Measurements from ENCODE around the gene STRN3.
"Not testable (repeated sequence)": the region's sequence is repeated elsewhere in the genome, so short reads cannot be mapped to it uniquely, and the experiment has no call there.

Gene STRN3

DNA sequence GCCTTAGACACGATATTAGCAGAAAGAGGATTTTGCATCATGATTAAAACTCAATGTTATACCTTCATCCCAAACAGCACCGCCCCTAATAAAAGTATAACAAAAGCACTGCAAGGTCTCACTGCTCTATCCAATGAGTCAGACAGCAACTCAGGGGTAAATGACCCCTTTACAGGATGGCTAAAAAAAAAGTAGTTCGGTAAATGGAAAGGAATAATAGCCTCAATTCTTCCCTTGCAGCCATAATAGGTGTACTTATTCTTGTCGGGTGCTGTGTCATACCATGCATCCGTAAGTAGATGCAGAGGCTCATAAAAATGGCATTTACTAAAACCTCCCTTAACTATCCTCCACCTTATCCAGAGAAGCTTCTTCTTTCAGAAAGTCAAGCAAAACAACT lies 54.6 kb downstream of the STRN3 start:
- no peak for DNase-seq (ENCODE audit: low spot score)

DNA sequence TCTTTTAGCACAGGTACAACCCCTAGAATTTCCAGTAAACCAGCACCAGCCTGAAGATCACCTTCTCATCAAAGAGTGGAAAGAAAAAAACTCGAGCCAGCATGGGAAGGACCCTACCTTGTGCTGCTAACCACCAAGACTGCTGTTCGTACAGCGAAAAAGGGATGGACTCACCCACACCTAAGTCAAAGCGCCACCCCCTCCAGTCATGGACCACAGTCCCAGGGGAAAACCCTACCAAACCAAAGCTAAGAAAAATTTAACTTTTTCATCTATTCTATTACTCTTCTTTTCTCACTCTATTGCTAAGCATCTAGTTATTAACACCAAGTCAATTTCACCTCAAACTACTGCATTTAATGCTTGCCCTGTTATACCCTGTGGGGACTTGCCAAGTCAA lies 56.4 kb downstream of the STRN3 start:
- DNase-seq (ENCODE audit: low spot score), result not testable (repeated sequence)

DNA sequence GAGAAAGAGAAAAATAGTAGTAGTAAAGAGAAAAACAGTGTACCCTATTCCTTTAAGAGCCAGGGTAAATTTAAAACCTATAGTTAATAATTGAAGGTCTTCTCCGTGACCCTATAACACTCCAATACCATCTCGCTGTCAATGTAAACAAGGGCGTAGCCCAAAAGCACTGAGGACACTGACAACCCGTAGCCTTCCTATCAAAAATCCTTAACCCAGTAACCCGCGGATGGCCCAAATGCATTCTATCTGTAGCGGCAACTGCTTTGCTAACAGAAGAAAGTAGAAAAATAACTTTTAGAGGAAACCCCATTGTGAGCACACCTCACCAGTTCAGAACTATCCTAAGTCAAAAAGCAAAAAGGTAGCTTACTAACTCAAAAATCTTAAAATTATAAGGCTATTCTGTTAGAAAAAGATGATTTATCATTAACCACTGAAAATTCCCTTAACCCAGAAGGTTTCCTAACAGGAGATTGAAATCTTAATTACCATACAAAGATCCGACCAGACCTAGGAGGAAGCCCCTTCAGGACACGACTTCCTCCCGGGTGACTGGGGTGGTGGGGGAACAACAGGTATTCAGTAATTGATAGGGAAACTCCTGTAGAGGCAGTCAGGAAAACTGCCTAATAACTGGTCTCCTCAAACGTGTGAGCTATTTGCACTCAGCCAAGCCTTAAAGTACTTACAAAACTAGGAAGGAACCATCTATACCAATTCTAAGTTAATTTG lies 58.6 kb downstream of the STRN3 start:
- DNase-seq (ENCODE audit: low spot score), result not testable (repeated sequence)

DNA sequence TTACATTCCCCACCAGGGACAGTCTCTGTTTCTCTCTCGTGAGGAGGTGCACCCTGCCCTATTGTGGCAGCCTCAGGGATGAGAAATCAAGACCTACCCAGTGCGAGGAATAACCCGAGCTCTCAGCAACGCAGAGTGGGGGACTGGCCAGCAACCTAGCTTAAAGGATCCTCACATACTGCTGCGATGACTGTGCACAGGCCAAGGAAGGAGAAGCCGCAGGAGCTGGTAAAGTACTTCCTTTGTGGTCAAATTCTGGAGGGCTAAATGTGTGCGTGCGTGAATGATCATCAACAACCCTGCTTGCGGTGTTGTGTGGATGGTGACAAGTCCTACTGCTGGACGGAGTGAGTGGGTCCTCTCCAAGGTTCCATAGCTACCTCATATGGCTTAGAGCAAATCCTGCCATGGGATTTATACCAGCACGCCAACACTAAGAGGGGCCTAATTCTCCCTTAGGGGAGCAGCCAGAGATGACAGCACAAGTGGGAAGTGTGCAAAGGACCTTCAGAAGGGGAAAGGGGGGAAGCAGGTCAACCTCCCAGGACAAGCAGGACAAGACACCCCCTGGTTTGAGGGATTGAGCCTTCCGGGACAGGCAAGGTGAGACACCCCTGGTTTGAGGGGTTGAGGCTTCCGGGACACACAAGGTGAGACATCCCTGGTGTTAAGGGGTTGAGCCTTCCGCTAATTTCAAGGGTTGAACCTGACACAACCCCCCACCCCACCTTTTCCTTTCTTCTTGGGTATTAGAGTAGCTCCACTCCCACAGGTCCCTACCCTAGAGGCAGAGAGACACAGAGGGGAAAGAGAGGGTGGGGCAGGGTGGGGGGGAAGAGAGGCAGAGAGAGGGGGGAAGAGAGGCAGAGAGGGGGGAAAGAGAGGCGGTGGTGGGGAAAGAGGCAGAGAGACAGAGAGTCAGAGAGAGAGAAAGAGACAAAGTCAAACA lies 59.5 kb downstream of the STRN3 start:
- DNase-seq (ENCODE audit: low spot score), result no peak

DNA sequence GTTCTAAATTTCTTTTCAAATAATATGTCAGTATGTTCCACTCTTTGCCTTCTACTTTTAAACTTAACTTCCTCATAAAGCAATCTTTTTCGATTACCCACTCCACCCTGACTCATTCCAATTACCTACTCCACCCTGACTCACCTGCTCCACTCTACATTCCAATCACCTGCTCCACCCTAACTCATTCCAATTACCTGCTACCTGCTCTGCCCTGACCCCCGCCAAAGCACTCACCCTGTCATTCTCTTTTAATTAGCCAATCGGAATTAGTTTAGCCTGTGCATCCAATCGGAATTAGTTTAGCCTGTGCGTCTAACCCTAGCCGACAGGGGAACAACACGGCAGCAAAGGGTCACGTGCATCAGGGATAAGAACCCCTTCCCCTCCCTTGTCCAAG lies 60.3 kb downstream of the STRN3 start:
- DNase-seq (ENCODE audit: low spot score), result not testable (repeated sequence)

DNA sequence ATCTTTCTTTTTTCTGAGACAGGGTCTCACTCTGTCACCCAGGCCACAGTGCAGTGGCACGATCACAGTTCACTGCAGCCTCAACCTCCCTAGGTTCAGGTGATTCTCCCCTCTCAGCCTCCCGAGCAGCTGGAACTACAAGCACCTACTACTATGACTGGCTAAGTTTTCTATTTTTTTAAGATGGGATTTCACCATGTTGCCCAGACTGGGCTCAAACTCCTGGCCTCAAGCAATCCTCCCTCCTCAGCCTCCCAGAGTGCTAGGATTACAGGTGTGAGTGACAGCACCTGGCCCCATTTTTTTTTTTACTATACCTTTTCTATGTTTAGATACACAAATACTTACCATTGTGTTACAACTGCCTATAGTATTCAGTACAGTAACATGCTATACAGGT lies 63.6 kb downstream of the STRN3 start:
- not testable (repeated sequence) for DNase-seq (ENCODE audit: low spot score)

DNA sequence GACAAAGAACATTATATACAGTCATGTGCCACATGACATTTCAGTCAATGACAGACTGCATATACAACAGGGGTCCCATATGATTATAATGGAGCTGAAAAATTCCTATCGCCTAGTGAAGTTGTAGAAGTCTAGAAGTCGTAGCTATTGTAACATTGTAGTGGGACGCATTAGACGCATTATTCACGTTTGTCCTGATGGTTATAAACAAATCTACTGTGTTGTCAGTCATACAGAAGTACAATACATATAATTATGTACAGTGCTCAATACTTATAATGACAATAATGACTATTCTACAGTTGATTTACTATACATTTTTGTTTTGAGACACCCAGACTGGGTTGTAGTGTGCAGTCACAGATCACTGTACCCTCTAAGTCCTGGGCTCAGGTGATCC lies 64.8 kb downstream of the STRN3 start:
- DNase-seq (ENCODE audit: low spot score), result no peak

DNA sequence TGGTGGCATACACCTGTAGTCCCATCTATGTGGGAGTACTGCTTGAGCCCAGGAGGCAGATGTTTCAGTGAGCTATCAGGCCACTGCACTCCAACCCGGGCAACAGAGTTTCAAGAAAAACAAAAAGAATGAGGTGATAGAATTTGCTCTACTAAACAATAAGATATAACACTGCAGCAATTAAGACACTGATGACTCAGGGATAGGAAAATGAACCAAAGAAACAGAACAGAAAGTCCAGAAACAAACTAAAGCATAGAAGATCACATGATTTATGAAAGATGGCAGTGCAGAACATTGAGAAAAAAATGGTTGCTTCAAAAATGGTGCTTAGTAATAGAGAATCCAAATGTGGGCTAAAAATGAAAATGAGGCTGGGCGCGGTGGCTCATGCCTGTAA lies 66.0 kb downstream of the STRN3 start:
- no peak for DNase-seq (ENCODE audit: low spot score)

DNA sequence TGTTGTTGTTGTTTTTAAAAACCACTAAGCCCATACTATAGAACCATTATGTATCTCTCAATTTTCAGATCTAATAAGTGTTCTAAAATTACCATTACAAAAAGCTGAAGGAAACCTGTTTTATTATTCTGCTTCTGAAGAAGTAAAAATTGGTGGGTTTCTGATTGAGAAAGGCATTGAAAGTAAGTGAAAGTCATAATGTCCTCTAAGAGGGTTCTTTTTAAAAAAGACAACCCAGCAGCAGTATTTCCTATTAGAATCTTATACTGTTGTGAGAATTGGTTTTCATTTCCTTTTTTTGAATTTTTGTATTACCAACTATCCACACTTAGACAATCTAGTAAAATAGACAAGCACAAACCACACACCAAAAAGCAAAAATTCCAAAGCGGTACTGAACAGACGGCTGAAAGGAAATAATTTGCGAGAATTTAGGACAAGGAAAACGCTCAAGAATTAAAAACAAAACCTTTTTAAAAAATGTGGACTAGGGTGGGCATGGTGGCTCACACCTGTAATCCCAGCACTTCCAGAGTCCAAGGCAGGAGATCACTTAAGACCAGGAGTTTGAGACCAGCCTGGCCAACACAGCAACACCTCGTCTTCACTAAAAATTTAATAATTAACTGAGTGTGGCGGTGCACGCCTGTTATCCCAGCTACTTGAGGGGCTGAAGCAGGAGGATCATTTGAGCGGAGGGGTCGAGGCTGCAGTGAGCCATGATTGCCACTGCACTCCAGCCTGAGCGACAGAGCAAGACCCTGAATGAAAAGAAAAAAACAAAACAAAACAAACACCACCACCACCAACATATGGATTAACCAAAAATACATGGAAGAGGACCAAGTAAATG lies 67.4 kb downstream of the STRN3 start:
- DNase-seq (ENCODE audit: low spot score), result no peak

DNA sequence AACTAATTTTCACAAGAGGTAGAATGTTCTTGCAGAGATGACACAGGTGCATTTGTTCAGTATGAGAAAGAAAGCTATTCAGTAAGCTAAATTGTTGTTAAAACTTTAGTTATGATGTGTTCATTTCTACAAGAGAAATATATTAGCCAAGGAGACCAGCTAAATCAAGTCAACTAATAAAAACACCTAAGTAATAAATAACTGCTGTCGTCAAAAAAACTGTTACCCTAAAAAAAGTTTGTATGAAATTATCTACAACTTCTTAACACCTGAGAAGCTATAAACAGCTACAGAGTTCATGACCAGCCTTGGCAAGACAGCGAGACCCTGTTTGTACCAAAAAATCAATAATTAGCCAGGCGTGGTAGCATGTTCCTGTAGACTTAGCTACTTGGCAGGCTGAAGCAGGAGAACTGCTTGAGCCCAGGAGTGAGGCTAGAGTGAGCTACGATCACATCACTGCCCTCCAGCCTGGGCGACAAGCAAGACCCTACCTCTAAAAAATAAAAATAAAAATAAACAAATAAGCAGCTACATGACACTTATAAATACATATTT lies 68.3 kb downstream of the STRN3 start:
- DNase-seq (ENCODE audit: low spot score), result no peak

DNA sequence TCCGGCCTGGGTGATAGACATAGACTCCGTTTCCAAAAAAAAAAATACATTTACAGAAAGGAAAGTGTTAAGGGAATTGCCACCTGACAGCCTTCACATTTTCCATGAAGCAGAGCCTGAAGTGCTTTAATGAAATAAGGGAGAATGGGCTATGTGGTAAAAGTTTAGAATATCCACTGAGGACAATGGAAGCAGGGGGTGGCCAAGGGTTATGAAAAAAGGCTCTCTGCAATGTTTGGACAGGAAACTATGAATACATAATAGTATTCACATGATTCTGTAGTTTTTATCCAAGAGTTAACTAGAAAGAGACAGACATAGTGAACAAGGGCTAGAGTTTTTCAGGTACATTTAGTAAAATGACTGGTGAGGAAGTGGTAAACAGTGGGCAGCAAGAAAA lies 76.5 kb downstream of the STRN3 start:
- DNase-seq (ENCODE audit: low spot score), result no peak

DNA sequence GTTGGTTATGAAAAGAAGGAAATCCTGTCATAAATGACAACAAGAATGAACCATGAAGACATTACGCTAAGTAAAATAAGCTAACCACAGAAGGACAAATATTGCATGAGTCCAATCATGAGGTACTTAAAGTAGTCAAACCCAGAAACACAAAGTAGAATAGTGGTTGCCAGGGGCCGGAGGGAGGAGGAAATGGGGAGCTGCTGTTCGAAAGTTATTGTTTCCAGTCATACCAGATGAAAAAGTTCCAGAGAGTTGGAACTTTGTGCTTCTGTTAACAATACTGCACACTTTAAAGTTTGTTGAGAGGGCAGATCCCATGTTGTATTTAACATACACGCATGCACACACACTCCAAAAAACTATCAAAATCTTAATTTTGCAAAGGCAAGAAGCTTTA lies 82.5 kb downstream of the STRN3 start:
- DNase-seq (ENCODE audit: low spot score), result no peak

DNA sequence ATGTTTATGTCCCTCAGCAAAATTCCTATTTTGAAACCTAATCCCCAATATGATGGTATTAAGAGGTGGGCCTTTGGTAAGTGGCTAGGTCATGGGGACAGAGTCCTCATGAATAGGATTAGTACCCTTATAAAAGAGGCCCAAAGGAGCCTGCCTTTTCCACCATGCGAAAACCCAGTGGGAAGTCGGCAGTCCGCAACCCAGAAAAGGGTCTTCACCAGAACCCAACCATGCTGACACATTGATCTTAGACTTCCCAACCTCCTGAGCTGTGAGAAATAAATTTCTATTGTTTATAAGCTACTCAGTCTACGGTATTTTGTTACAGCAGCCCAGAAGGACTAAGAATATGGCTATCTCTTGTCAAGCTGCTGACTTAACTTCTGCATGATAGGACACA lies 85.3 kb downstream of the STRN3 start:
- DNase-seq (ENCODE audit: low spot score), result no peak

DNA sequence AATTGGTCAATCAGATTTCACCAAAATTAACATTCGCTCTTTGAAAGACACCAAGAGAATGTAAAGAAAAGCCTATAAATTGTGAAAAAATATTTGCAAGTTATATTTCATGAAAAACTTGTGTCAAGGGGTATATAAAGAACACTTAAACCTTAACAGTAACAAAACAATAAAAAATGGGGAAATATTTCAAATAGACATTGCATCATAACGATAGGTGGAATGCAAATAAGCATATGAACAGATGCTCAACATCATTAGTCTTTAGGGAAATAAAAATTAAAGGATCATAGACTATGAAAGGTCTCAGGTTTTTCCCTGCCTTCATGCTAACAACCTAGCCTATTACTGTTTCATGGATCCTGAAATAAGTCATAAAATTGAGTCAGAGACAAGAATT lies 87.6 kb downstream of the STRN3 start:
- DNase-seq (ENCODE audit: low spot score), result no peak

DNA sequence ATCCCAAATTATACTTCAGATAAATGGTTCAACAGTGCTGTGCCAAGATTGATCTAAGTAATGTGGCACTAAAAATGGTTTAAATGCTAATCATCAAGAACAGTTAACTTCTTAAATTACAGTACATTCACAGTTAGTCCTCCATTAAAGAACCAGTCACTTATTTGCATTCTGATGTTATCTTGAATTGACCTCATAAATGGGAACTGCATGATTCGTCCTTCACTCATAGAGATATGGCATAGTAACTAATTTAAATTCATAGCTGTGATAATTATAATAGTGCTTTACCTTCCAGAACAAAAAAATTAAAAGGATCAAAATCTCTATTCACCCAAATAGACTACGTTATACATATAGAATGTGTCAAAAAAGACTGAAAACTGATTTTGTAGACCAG lies 90.7 kb downstream of the STRN3 start:
- DNase-seq (ENCODE audit: low spot score), result no peak

DNA sequence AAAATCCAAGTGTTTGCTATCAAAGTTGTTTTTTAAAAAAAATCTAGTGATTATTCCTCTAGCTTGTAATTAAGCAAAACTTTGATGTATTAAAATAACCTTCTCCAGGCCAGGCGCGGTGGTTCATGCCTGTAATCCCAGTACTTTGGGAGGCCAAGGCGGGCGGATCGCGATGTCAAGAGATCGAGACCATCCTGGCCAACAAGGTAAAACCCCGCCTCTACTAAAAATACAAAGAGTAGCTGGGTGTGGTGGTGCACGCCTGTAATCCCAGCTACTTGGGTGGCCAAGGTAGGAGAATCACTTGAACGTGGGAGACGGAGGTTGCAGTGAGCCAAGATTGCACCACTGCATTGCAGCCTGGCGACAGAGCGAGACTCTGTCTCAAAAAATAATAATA lies 92.2 kb downstream of the STRN3 start:
- DNase-seq (ENCODE audit: low spot score), result not testable (repeated sequence)

DNA sequence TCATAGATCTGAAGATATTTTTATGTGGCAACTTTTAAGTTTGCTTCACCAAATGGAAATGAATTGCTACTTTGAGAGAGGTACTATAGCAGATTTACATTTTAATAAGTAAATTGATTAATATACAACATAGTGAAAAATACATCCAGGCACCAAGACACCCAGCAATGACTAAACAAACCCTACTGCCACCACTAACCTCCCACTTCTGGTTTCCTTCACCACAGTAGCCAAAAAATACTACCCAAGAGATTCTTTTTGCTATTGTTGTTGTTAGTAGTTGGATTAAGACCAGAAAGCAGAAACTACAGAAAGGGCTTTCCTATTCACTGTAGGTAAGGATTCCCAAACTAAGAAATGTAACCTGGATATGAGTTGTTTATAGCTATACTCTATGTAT lies 97.7 kb downstream of the STRN3 start:
- DNase-seq (ENCODE audit: low spot score), result no peak

DNA sequence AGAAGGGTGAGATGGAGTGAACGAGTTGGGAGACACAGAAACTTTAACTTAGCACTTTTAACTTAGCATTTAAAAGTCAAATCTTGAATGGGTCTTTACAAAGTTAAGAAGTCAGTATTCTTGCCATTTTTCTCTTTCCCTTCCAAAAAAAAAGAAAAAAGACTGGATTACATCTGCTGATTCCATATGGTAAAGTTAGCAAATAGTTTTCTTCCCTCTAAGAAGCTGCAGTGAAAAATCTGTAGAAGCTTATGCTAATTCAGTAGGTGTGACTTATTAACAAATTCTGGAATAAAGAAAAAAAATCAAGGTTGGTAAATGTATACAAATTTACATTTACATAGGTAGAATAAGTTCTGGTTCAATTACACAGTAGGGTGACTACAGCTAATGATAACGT lies 100.9 kb downstream of the STRN3 start:
- no peak for DNase-seq (ENCODE audit: low spot score)

DNA sequence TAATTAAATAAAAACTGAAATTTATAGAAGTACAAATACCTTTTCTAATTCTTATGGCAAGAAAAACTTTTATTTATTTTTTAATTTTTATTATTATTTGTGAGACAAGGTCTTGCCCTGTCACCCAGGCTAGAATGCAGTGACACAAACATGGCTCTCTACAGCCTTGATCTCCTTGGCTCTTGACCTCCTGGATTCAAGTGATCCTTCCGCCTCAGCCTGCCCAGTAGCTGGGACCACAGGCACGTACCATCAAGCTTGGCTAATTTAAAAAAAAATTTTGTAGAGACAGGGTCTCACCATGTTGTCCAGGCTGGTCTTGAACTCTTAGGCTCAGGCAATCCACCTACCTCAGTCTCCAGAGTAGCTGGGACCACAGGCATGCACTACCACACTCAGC lies 104.4 kb downstream of the STRN3 start:
- DNase-seq (ENCODE audit: low spot score), result no peak

DNA sequence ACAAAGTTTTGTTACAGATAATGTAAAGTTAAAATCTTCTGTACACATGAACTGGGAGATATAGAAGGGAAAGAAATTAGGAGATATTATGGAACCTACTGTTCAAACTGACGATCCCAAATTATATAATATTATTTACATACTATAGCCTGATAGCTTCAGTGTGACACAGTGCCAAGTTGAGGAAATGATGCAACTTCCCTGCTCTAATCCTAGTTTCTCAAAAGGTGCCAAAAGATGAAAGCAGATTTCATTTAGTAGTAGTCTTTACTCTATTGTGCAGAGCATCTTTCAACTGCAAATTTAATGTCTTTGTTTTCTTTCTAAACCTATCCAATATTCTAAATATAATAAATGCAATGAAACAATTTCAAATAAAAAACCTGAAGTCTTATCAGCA lies 104.9 kb downstream of the STRN3 start:
- no peak for DNase-seq (ENCODE audit: low spot score)

DNA sequence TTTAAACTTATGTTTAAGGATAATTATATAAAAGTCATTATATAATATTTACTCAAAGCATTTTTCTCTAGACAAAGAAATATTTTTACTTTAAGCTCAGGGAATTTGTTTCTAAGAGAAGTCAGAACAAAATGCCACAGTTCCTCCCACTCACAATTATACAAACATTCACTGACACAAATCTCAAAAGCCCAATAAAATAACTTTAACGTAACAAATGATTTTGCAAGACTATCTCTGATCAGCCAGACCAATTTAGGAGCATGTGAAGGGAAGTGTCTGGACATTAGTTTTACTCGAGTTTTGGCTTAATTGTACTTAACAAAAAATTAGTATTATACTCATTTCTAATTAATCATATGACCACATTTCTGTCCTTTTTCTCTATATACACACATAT lies 110.6 kb downstream of the STRN3 start:
- no peak for DNase-seq (ENCODE audit: low spot score)

DNA sequence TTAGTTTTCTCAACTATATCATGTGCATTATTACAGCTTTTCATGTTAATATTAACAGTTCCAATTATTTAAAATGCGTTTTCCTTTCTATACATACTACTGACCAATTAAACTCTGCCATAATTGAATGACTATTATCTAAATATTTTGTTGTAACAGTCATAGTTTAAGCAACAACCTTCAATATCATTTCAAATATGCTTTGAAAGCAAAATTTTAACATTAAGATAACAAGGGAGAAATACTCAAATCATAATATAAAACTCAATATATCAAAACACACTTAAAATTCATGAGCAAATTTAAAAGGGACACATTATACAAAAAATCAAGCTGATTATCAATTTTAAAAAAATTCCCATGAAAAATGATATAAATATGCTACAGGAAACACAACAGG lies 111.4 kb downstream of the STRN3 start:
- DNase-seq (ENCODE audit: low spot score), result no peak

Measured in cerebellar cortex (tissue), 1 donor.